Upper lobe of left lung (tissue), 6 donors: ENCODE results near the gene MYBPHL. TPM values are rescaled to one million over a fixed set of nuclear protein-coding genes. Genes with fewer than 3 reads are reported as not detected.
A peak's percentile ranks its signal among the peaks of the same experiment; 100 is the strongest.

Source experiments
- ATAC-seq, 2 donors: fragments of 200-7000 bp; cut with Tn5 transposase; one replicate each; pipeline ENCODE4 v1.9.1; 2022; ENCODE audit warnings: mild to moderate bottlenecking in 2 of 2, moderate library complexity in 2 of 2; ENCODE audit not compliant: low FRiP score in 2 of 2
- DNase-seq, 2 donors: peaks; one replicate each; pipeline ENCODE4 v3.0.0-alpha.2; 2019 to 2020
- H3K27ac ChIP-seq, 4 donors: fragments of 200-600 bp; sonication (generic); one replicate each; pipeline ENCODE4 v1.5.1; 2016 to 2019
- H3K27me3 ChIP-seq, 4 donors: fragments of 200-600 bp; sonication (generic); one replicate each; pipeline ENCODE4 v1.5.1; 2017 to 2019
- H3K36me3 ChIP-seq, 4 donors: fragments of 200-600 bp; sonication (generic); one replicate each; pipeline ENCODE4 v1.5.1; 2016 to 2019
- H3K4me1 ChIP-seq, 4 donors: fragments of 200-600 bp; sonication (generic); one replicate each; pipeline ENCODE4 v1.5.1; 2018 to 2019
- H3K4me3 ChIP-seq, 4 donors: fragments of 200-600 bp; sonication (generic); one replicate each; pipeline ENCODE4 v1.5.1; 2017 to 2019; ENCODE audit warnings: mild to moderate bottlenecking in 2 of 4, moderate library complexity in 1 of 4
- H3K9me3 ChIP-seq, 4 donors: fragments of 200-600 bp; sonication (generic); one replicate each; pipeline ENCODE4 v1.5.1; 2018 to 2019
- EP300 ChIP-seq, 4 donors: sonication (generic); formaldehyde crosslinking; IDR thresholded peaks; one replicate each; pipeline ENCODE4 v1.5.1; 2017; ENCODE audit warnings: antibody characterized with exemption in 4 of 4, control low read depth in 2 of 4
- POLR2A ChIP-seq, 4 donors: fragments of 450-650 bp; IDR thresholded peaks; one replicate each; pipeline ENCODE4 v1.5.1; 2016 to 2017; ENCODE audit warnings: antibody characterized with exemption in 4 of 4, mild to moderate bottlenecking in 2 of 4
- POLR2AphosphoS5 ChIP-seq, 2 donors: sonication (generic); formaldehyde crosslinking; IDR thresholded peaks; one replicate each; pipeline ENCODE4 v1.5.1; 2017; ENCODE audit warnings: antibody characterized with exemption in 2 of 2
- WGBS, 2 donors: methylation state at CpG; one replicate each; pipeline ENCODE4 v1.1.5; 2017 to 2018; 5-methylcytosine and 5-hydroxymethylcytosine counted together
- total RNA-seq, 6 donors: library from RNA; depleted of rRNA in 4 of 6; stranded (reverse); fragments of >200 nt in 4 of 6; gene quantifications; one replicate each; pipeline versions ENCODE4 v1.1.0 to v1.2.1, GENCODE V29; 2016 to 2021
- TF ChIP-seq, protein P1 (sequence below), 6 experiments: fragments of 450-650 bp in 4 of 6; fragments of 200-600 bp in 2 of 6; sonication (generic) in 2 of 6; IDR thresholded peaks; one replicate each; pipeline ENCODE4 v1.5.1; 2016 to 2019; ENCODE audit warnings: antibody characterized with exemption in 6 of 6
- donor health status: DM: no; HTN: no; CAD: no; lungs with moderate emphysema.
- donor health status: DM: no; HTN: yes; CAD: no; lungs with severe emphysema.

MYBPHL gene
- total RNA-seq, 6 donors from 2014 or later = 1.8 to 8.6 (median 3.1) TPM; not detected in 1

DNA sequence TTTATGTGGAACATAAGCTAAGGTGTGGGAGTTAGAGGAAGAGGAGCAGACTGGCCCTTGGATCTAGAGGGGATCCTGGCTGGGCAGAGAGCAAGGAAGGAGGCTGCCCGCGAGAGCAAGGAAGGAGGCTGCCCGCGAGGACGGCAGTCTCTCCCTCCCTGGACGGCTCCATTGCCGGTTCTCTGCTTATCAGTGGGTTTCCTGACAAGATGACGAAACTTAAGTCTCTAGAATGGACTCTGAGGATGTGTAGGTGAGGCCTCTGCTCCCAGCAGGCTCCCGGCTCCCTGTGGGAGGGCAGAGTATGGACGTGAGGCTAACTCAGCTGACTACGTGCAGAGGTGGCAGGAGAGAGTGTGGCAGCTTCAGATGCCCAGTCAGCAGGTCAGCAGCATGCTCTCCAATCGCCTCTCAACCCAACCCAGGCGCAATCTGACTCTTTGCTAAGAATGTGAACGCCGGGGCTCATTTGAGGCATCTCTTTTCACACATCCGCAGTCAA, 6.1 kb downstream of the MYBPHL start:
- 71 to 77% methylated on average over 16 of the region's 16 CpGs for WGBS, 2 donors
- no peaks in the 10 kb centered on the region for H3K9me3 ChIP-seq
- DNase-seq = no peak
- H3K27ac ChIP-seq = peak overlapping the region in 1 of 4 donors; percentile 76
- TF ChIP-seq EP300 (IDR thresholded peaks at IDR 0.05) = no peak
- no peak for TF ChIP-seq POLR2A (IDR thresholded peaks at IDR 0.05)
- TF ChIP-seq, protein P1, sequence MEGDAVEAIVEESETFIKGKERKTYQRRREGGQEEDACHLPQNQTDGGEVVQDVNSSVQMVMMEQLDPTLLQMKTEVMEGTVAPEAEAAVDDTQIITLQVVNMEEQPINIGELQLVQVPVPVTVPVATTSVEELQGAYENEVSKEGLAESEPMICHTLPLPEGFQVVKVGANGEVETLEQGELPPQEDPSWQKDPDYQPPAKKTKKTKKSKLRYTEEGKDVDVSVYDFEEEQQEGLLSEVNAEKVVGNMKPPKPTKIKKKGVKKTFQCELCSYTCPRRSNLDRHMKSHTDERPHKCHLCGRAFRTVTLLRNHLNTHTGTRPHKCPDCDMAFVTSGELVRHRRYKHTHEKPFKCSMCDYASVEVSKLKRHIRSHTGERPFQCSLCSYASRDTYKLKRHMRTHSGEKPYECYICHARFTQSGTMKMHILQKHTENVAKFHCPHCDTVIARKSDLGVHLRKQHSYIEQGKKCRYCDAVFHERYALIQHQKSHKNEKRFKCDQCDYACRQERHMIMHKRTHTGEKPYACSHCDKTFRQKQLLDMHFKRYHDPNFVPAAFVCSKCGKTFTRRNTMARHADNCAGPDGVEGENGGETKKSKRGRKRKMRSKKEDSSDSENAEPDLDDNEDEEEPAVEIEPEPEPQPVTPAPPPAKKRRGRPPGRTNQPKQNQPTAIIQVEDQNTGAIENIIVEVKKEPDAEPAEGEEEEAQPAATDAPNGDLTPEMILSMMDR (IDR thresholded peaks at IDR 0.05) = no peak
- no peak for TF ChIP-seq POLR2AphosphoS5 (IDR thresholded peaks at IDR 0.05)
- H3K36me3 ChIP-seq = no peaks in the 10 kb centered on the region
- no peak for ATAC-seq
- H3K4me1 ChIP-seq = peaks cover 27 to 37% (median 34%) of the 10 kb centered on the region in 4 donors
- no peaks in the 10 kb centered on the region for H3K27me3 ChIP-seq
- H3K4me3 ChIP-seq = no peak overlapping the region

DNA sequence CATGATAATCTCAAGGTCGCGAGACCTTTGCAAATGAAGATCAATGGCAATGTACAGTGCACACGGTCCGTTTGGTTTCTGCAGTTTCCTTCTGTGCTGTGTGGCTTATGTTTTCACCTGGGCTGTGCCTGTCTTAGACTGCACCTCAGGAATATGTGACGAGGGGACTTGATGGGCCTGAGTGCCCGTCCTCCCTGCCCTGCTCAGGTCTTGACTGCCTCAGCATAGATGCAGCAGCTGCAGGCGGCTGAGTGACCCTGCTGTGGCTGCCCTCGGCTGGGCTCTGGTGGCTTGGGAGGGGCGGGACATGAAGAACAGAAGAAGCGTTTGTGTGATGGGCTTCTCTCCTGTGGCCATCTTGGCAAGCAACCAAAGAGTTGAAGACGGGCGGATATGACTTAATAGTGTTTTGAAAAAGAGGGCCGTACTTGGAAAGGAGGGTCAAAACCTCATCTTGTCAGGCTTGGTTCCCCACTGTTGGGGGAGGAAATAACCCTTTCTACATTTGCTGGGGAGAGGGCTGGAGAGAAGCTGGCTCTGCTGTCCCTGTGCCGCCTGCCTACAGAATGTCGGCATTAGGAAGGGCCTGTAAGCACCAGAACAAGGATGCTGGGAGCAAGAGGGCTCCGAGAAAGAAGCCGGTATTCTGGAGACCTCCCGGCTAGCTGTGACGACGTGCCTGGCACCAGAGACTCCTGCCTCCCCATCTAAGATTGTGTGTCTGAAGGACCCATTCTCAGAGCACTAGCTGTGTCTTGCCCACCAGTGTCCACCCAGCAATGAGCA, 7.1 kb downstream of the MYBPHL start:
- ATAC-seq = peak; percentile 28 to 32
- peak overlapping the region; percentile 64 to 86 (median 76) for H3K27ac ChIP-seq

DNA sequence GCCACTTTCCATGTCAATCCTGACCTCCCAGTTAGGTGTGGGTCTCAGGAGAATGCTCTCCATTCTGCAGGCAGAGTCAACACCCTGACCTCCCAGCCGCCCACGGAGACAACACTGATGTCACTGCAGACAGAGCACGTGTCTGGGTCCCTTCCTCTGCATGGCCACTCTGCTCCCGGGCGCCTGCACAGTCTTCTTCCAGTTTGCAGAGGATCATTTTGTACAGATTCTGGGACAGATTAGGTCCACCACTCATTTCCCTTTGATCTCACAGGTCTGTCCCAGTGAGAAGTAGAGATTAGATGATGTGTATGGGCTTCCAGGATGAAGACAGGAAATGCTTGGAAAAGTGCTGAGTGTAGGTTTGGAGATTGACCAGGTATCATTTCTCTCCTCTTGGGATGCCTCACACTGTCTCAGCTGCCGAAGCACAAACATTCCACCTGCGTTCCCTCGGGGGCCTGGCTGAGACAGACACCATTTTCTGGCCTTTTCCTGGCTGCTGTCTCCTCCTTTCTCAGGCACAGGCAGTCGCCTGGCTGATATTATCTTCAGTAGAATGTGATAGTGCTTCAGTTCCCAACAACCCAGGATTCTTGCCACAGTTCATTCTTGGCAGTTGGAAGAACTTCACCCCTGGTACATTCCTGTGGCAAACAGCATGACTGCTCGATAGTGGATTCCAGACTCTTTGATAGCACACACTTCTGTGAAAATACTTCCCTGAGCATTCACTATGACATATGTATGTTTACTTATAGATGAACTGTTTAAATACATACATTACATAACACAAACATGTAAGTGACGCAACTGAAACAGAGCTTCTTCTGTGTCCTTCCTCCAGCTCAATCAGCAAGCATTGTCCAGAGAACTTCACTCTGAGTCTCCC, 7.9 kb downstream of the MYBPHL start:
- peak in 1 of 2 donors; percentile 32 for DNase-seq
- peaks cover 16 to 31% (median 25%) of the 10 kb centered on the region in 4 donors for H3K4me1 ChIP-seq
- peak in 1 of 2 donors; percentile 65 for ATAC-seq
- H3K27ac ChIP-seq = peak overlapping the region; percentile 64 to 86 (median 76)
- 43 to 47% methylated on average over 9 to 11 of the region's 11 CpGs for WGBS, 2 donors
- H3K36me3 ChIP-seq = no peaks in the 10 kb centered on the region
- H3K9me3 ChIP-seq = no peaks in the 10 kb centered on the region
- TF ChIP-seq POLR2AphosphoS5 (IDR thresholded peaks at IDR 0.05) (peak; percentile 24 to 50), POLR2A (IDR thresholded peaks at IDR 0.05) (no peak), EP300 (IDR thresholded peaks at IDR 0.05) (peak in 2 of 4 donors; percentile 16 to 34)
- TF ChIP-seq, protein P1 (IDR thresholded peaks at IDR 0.05) = no peak
- no peaks in the 10 kb centered on the region for H3K27me3 ChIP-seq
- no peak overlapping the region for H3K4me3 ChIP-seq

More for the DNA sequence above, 7.1 kb downstream of the MYBPHL start:
- no peaks in the 10 kb centered on the region for H3K27me3 ChIP-seq
- H3K4me1 ChIP-seq = peaks cover 18 to 29% (median 25%) of the 10 kb centered on the region in 4 donors
- no peak for TF ChIP-seq EP300 (IDR thresholded peaks at IDR 0.05)
- no peak for TF ChIP-seq POLR2A (IDR thresholded peaks at IDR 0.05)
- no peak for TF ChIP-seq POLR2AphosphoS5 (IDR thresholded peaks at IDR 0.05)
- TF ChIP-seq, protein P1 (IDR thresholded peaks at IDR 0.05) = no peak
- no peaks in the 10 kb centered on the region for H3K36me3 ChIP-seq
- 70% methylated on average over 20 of the region's 20 CpGs for WGBS, 2 donors
- no peak overlapping the region for H3K4me3 ChIP-seq
- DNase-seq = peak in 1 of 2 donors; percentile 52
- H3K9me3 ChIP-seq = no peaks in the 10 kb centered on the region

DNA sequence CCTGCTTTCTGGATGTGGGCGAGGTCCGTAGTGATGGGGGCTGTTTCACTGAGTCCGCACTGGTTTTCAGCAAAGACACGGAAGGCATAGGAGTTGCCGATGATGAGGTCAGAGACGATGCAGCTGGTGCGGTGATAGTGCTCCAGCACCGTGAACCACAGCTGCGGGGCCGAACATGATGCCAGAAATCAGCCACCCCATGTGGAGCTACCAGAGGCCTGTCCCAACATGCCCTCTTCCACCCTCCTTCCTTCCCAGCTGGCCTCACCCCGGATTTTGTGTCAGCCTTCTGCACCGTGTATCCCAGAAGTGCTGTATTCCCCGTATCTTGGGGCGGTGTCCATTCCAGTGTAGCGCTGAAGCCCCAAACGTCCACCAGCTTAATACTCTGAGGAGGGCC, 10.0 kb downstream of the MYBPHL start:
- H3K36me3 ChIP-seq = no peaks in the 10 kb centered on the region
- no peaks in the 10 kb centered on the region for H3K9me3 ChIP-seq
- TF ChIP-seq POLR2A (IDR thresholded peaks at IDR 0.05) = no peak
- TF ChIP-seq, protein P1 (IDR thresholded peaks at IDR 0.05) = no peak
- TF ChIP-seq EP300 (IDR thresholded peaks at IDR 0.05) = no peak
- no peak for TF ChIP-seq POLR2AphosphoS5 (IDR thresholded peaks at IDR 0.05)
- 89 to 95% methylated on average over 16 of the region's 16 CpGs for WGBS, 2 donors
- ATAC-seq (no peak), DNase-seq (no peak)
- H3K4me1 ChIP-seq = peaks cover 16 to 28% (median 25%) of the 10 kb centered on the region in 4 donors
- H3K27me3 ChIP-seq = no peaks in the 10 kb centered on the region
- H3K27ac ChIP-seq = no peak overlapping the region
- H3K4me3 ChIP-seq = no peak overlapping the region
